Endothelial cell of umbilical vein (primary cell): ENCODE results near the gene CCL4. TPM values are rescaled to one million over a fixed set of nuclear protein-coding genes. Genes with fewer than 3 reads are reported as not detected.

Experiments used
- BruUV-seq: library from RNA; stranded (reverse); fragments of 400-500 nt; replicated peaks from 2 replicates; lab custom pipeline; 2021; lab: Mats Ljungman, UMichigan
- CTCF ChIA-PET: fragments of 300-600, 350-600 bp; sonication (Branson Sonifier 250); formaldehyde crosslinking; loops from one replicate; lab custom pipeline; 2021; ENCODE audit warnings: antibody characterized with exemption, inconsistent platforms; lab: Charles Lee
- POLR2A ChIA-PET: fragments of 300-600, 350-600 bp; sonication (Branson Sonifier 250); formaldehyde crosslinking; loops from one replicate; lab custom pipeline; 2021; ENCODE audit warnings: antibody characterized with exemption, inconsistent platforms; lab: Charles Lee
- DNase-seq: peaks from one replicate; pipeline ENCODE4 v3.0.0-alpha.2; 2011; ENCODE audit warnings: low read depth, low spot score
- FAIRE-seq: peaks from 2 replicates; lab custom pipeline; 2011; peaks lifted over from hg19 to GRCh38; lab: Jason Lieb, UNC
- H2AFZ ChIP-seq: 2 replicates; pipeline ENCODE4 v1.6.0; 2012; ENCODE audit warnings: low read depth, low read length, control low read depth, inconsistent platforms
- H3K27ac ChIP-seq: 2 replicates; pipeline ENCODE4 v1.5.1; 2011; ENCODE audit warnings: low read depth, mild to moderate bottlenecking, control low read depth, low read length, moderate library complexity; ENCODE audit not compliant: insufficient read depth
- H3K27me3 ChIP-seq, 2 experiments: 2 replicates each; pipeline versions ENCODE4 v1.6.0 to v1.6.1; 2011; ENCODE audit warnings: low read length in 2 of 2, mixed read lengths in 1 of 2; ENCODE audit not compliant: control insufficient read depth in 2 of 2, insufficient read depth in 2 of 2
- H3K36me3 ChIP-seq, 2 experiments: 2 replicates in 1 of 2; 3 replicates in 1 of 2; pipeline ENCODE4 v1.5.1; 2011; ENCODE audit warnings: low read length in 2 of 2, mild to moderate bottlenecking in 1 of 2, moderate library complexity in 1 of 2; ENCODE audit not compliant: control insufficient read depth in 2 of 2, insufficient read depth in 2 of 2; ENCODE audit errors: extremely low read depth in 1 of 2
- H3K4me1 ChIP-seq: 3 replicates; pipeline ENCODE4 v1.5.1; 2011; ENCODE audit warnings: mild to moderate bottlenecking, low read length; ENCODE audit not compliant: control insufficient read depth, insufficient read depth; ENCODE audit errors: extremely low read depth
- H3K4me2 ChIP-seq: 2 replicates; pipeline ENCODE4 v1.6.1; 2011; ENCODE audit warnings: low read length, control low read depth, mixed read lengths; ENCODE audit not compliant: insufficient read depth
- H3K4me3 ChIP-seq, 3 experiments: fragments of 200-600 bp in 1 of 3; sonication (generic), shearing (Covaris generic) in 1 of 3; replicated peaks in 1 of 3; 2 replicates each; pipeline ENCODE4 v1.5.1; 2011 to 2016; ENCODE audit warnings: control low read depth in 3 of 3, low read length in 3 of 3, mild to moderate bottlenecking in 2 of 3, inconsistent platforms in 1 of 3, low read depth in 1 of 3, moderate library complexity in 1 of 3; ENCODE audit not compliant: insufficient read depth in 1 of 3
- H3K79me2 ChIP-seq: 2 replicates; pipeline ENCODE4 v1.6.0; 2012; ENCODE audit warnings: low read length, inconsistent platforms; ENCODE audit not compliant: control insufficient read depth, insufficient read depth
- H3K9ac ChIP-seq: replicated peaks from 2 replicates; pipeline ENCODE3; 2011; ENCODE audit warnings: low read length, control low read depth; ENCODE audit not compliant: insufficient read depth; ENCODE audit errors: extremely low read depth
- H3K9me1 ChIP-seq: replicated peaks from 3 replicates; pipeline ENCODE4 v1.6.0; 2011; ENCODE audit warnings: mild to moderate bottlenecking, low read length; ENCODE audit not compliant: control insufficient read depth, insufficient read depth; ENCODE audit errors: extremely low read depth
- H3K9me3 ChIP-seq: replicated peaks from 2 replicates; pipeline ENCODE4 v1.5.1; 2012; ENCODE audit warnings: low read length, inconsistent platforms; ENCODE audit not compliant: control insufficient read depth, insufficient read depth
- H4K20me1 ChIP-seq: replicated peaks from 2 replicates; pipeline ENCODE3; 2011; ENCODE audit warnings: mild to moderate bottlenecking, low read length; ENCODE audit not compliant: control insufficient read depth, insufficient read depth; ENCODE audit errors: extremely low read depth
- EZH2 ChIP-seq: IDR thresholded peaks from 2 replicates; pipeline ENCODE4 v1.6.1; 2012; ENCODE audit warnings: borderline replicate concordance, low read depth, mild to moderate bottlenecking, moderate library complexity, low read length, inconsistent platforms; ENCODE audit not compliant: severe bottlenecking
- FOS ChIP-seq: IDR thresholded peaks from 2 replicates; pipeline ENCODE4 v1.6.1; 2011; ENCODE audit warnings: mild to moderate bottlenecking, low read length, moderate library complexity, borderline replicate concordance; ENCODE audit not compliant: insufficient read depth
- GATA2 ChIP-seq: IDR thresholded peaks from 2 replicates; pipeline ENCODE4 v1.7.0; 2011; ENCODE audit warnings: low read depth, mild to moderate bottlenecking, moderate library complexity, mixed read lengths, low read length; ENCODE audit not compliant: insufficient read length, insufficient read depth
- JUN ChIP-seq: IDR thresholded peaks from 2 replicates; pipeline ENCODE4 v1.6.1; 2011; ENCODE audit warnings: borderline replicate concordance, low read depth; ENCODE audit not compliant: insufficient read length, insufficient read depth
- MYC ChIP-seq: IDR thresholded peaks from one replicate; pipeline ENCODE4 v1.6.1; 2011; ENCODE audit warnings: mild to moderate bottlenecking, low read depth, low read length
- POLR2A ChIP-seq: IDR thresholded peaks from 2 replicates; pipeline ENCODE4 v1.6.1; 2012; ENCODE audit warnings: low read depth, mild to moderate bottlenecking, control low read depth, low read length
- POLR2AphosphoS5 ChIP-seq: IDR thresholded peaks from 2 replicates; pipeline ENCODE4 v1.6.1; 2012; ENCODE audit warnings: low read depth, mild to moderate bottlenecking, control low read depth, low read length, moderate library complexity; ENCODE audit not compliant: insufficient read depth
- dilution Hi-C: fragments of 300-500 bp; cut with MboI; formaldehyde crosslinking; loops from one replicate; pipeline ENCODE4 v1.15.0; 2019; ENCODE audit warnings: low sequenced_read_pairs; ENCODE audit not compliant: extremely low pct_ligation_motif_present
- intact Hi-C: fragments of 100-400 bp; cut with micrococcal nuclease; formaldehyde crosslinking; loops from one replicate; pipeline ENCODE4 v1.10.0; 2022
- polyA plus RNA-seq, 4 experiments: library from polyadenylated mRNA; depleted of rRNA in 3 of 4; stranded (reverse) in 3 of 4; unstranded in 1 of 4; fragments of >200 nt; gene quantifications; 2 replicates each; pipeline versions ENCODE4 v1.2.1 to v1.2.3, GENCODE V29; 2011 to 2012; ENCODE audit warnings: missing spikeins in 1 of 4
- total RNA-seq: library from RNA; stranded (reverse); gene quantifications from 2 replicates; pipeline ENCODE4 v1.2.3, GENCODE V29; 2021
- TF ChIP-seq, protein P1 (sequence below): IDR thresholded peaks from 2 replicates; pipeline ENCODE4 v1.6.1; 2011; ENCODE audit not compliant: insufficient read depth, insufficient read length

CCL4 gene
- total and polyA plus RNA-seq, 2 donors (not counting 3 experiments of a cell fraction or from before 2014, with no cell fraction given): not detected

DNA sequence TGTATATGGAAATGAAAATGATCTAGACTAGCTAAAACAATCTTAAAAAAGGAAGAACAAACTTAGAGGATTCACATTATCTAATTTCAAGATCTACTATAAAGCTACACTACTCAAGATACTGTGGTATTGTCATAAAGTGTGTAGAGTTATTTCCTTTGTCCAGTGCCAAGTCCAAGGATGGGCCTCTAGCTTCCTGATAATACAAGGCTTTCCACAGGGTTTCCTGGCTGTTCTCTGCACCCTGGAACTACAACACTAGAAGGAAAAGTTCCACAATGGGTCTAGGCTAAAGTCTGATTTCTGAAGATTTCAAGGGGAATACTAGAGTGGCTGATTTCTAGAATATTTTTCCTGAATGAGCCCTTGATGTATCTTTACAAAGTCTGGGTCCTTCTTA lies 38.6 kb downstream of the CCL4 start:
- Histone ChIP-seq H3K79me2 (no peaks in the 10 kb centered on the region), H3K4me2 (no peak overlapping the region), H3K27ac (no peak overlapping the region), H4K20me1 (no peaks in the 10 kb centered on the region), H3K27me3 (peaks cover 2 to 3% of the 10 kb centered on the region in 2 experiments), H2AFZ (no peak overlapping the region), H3K9me1 (no peaks in the 10 kb centered on the region), H3K9me3 (no peaks in the 10 kb centered on the region), H3K36me3 (no peaks in the 10 kb centered on the region), H3K4me1 (no peaks in the 10 kb centered on the region), H3K9ac (no peak overlapping the region), H3K4me3 (no peak overlapping the region)
- dilution Hi-C loops (no loop called here), intact Hi-C loops (no loop called here)
- ChIA-PET CTCF (interaction anchor here (1.5 kb wide), 1 partner anchor 173 kb away, joined by 5 read pairs; no protein-coding TSS in a partner anchor), POLR2A (no interaction called here)
- DNase-seq (no peak), FAIRE-seq (no peak)
- BruUV-seq: no TSS peak
- TF ChIP-seq EZH2: no peak
- TF ChIP-seq, protein P1, sequence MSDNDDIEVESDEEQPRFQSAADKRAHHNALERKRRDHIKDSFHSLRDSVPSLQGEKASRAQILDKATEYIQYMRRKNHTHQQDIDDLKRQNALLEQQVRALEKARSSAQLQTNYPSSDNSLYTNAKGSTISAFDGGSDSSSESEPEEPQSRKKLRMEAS: no peak
- TF ChIP-seq POLR2A: no peak
- TF ChIP-seq POLR2AphosphoS5: no peak

DNA sequence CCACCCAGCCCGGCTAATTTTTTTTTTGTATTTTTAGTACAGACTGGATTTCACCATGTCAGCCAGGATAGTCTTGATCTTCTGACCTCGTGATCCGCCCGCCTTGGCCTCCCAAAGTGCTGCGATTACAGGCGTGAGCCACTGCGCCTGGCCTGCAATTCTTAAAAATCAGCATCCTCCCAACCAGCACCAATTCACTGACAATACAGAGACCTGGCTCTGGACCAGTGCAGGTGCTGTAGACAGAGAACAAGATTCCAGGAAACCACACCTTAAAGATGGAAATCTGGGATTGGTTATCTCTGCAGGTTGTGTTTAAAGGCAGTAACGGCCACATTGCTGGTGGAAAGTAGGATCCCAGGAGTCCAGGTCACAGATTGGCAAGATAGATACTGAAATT lies 39.2 kb downstream of the CCL4 start:
- H2AFZ ChIP-seq: no peak overlapping the region
- intact Hi-C loops: no loop called here
- CTCF ChIA-PET: interaction anchor here (1.5 kb wide), 1 partner anchor 173 kb away, joined by 5 read pairs; no protein-coding TSS in a partner anchor
- no peaks in the 10 kb centered on the region for H3K9me3 ChIP-seq
- H3K27me3 ChIP-seq: peaks cover 0 to 3% of the 10 kb centered on the region in 2 experiments
- dilution Hi-C loops: no loop called here
- H3K4me1 ChIP-seq: no peaks in the 10 kb centered on the region
- no peak overlapping the region for H3K27ac ChIP-seq
- POLR2A ChIA-PET: no interaction called here
- no peaks in the 10 kb centered on the region for H3K79me2 ChIP-seq
- H3K4me2 ChIP-seq: no peak overlapping the region
- no peak overlapping the region for H3K9ac ChIP-seq
- H3K9me1 ChIP-seq: no peaks in the 10 kb centered on the region
- no peak for DNase-seq
- BruUV-seq: no TSS peak
- no peaks in the 10 kb centered on the region for H4K20me1 ChIP-seq
- H3K36me3 ChIP-seq: no peaks in the 10 kb centered on the region
- FAIRE-seq: no peak
- no peak overlapping the region for H3K4me3 ChIP-seq
- TF ChIP-seq GATA2 (no peak), JUN (no peak), MYC (no peak), POLR2A (no peak), EZH2 (no peak), FOS (no peak)
- TF ChIP-seq, protein P1: no peak
